Amygdala (tissue), 56 donors: Measurements from ENCODE around the gene KIRREL3.
A peak's percentile ranks its signal among the peaks of the same experiment; 100 is the strongest.

Experiments used
- DNase-seq, 56 donors: peaks; one replicate each; lab custom pipeline; 2025; lab: John Stamatoyannopoulos, UW

The KIRREL3 gene

GRCh38 chr11:126654886-126655806 lies 345.4 kb downstream of the KIRREL3 start:
- peak in 9 of 56 donors; percentile 7 to 45 (median 34) for DNase-seq

GRCh38 chr11:126653040-126653439 lies 347.5 kb downstream of the KIRREL3 start:
- no peak for DNase-seq

GRCh38 chr11:126647735-126648134 lies 352.8 kb downstream of the KIRREL3 start:
- no peak for DNase-seq

- no peak for DNase-seq
These were observed 353.6 kb downstream of the KIRREL3 start for GRCh38 chr11:126646701-126647557.

- no peak for DNase-seq
These were observed 355.4 kb downstream of the KIRREL3 start for GRCh38 chr11:126645186-126645585.

GRCh38 chr11:126640186-126640585 lies 360.4 kb downstream of the KIRREL3 start:
- no peak for DNase-seq

- DNase-seq = no peak
These were observed 360.9 kb downstream of the KIRREL3 start for GRCh38 chr11:126639692-126640091.

GRCh38 chr11:126638648-126639047 lies 361.9 kb downstream of the KIRREL3 start:
- no peak for DNase-seq

- DNase-seq = no peak
These were observed 362.8 kb downstream of the KIRREL3 start for GRCh38 chr11:126637795-126638175.

- peak in 2 of 56 donors; percentile 8 to 15 for DNase-seq
These were observed 363.4 kb downstream of the KIRREL3 start for GRCh38 chr11:126636911-126637794.

GRCh38 chr11:126635511-126635910 lies 365.1 kb downstream of the KIRREL3 start:
- DNase-seq = no peak

GRCh38 chr11:126634963-126635362 lies 365.6 kb downstream of the KIRREL3 start:
- DNase-seq = no peak

GRCh38 chr11:126633330-126633729 lies 367.2 kb downstream of the KIRREL3 start:
- no peak for DNase-seq

GRCh38 chr11:126630893-126631798 lies 369.4 kb downstream of the KIRREL3 start:
- no peak for DNase-seq

GRCh38 chr11:126630488-126630887 lies 370.1 kb downstream of the KIRREL3 start:
- DNase-seq = no peak

- DNase-seq = peak in 50 of 56 donors; percentile 6 to 91 (median 68)
These were observed 371.6 kb downstream of the KIRREL3 start for GRCh38 chr11:126628790-126629621.

GRCh38 chr11:126628450-126628789 lies 372.1 kb downstream of the KIRREL3 start:
- no peak for DNase-seq

- DNase-seq = no peak
These were observed 373.1 kb downstream of the KIRREL3 start for GRCh38 chr11:126627421-126627820.
